Peyer's patch (tissue), 4 donors: ENCODE data around the gene TST. TPM values are rescaled to one million over a fixed set of nuclear protein-coding genes. Genes with fewer than 3 reads are reported as not detected.

Source experiments
- DNase-seq, 3 donors: peaks; one replicate each; pipeline ENCODE4 v3.0.0-alpha.2; 2017 to 2019
- H3K27ac ChIP-seq, 4 donors: fragments of 200-600 bp; sonication (generic); one replicate each; pipeline ENCODE4 v1.5.1; 2016 to 2019
- H3K27me3 ChIP-seq, 2 donors: fragments of 200-600 bp; sonication (generic); one replicate each; pipeline ENCODE4 v1.5.1; 2019
- H3K36me3 ChIP-seq, 3 donors: fragments of 200-600 bp; sonication (generic); one replicate each; pipeline ENCODE4 v1.5.1; 2016 to 2019
- H3K4me1 ChIP-seq, 4 donors: fragments of 200-600 bp; sonication (generic); one replicate each; pipeline ENCODE4 v1.5.1; 2016 to 2019
- H3K4me3 ChIP-seq, 4 donors: fragments of 200-600 bp; sonication (generic); 1 replicate in 3 of 4; 2 replicates in 1 of 4; pipeline ENCODE4 v1.5.1; 2016 to 2019; ENCODE audit warnings: mild to moderate bottlenecking in 1 of 4
- H3K9me3 ChIP-seq, 4 donors: fragments of 200-600 bp; sonication (generic); one replicate each; pipeline ENCODE4 v1.5.1; 2016 to 2019; ENCODE audit warnings: mild to moderate bottlenecking in 1 of 4
- POLR2A ChIP-seq, 2 donors: fragments of 450-650 bp; IDR thresholded peaks; one replicate each; pipeline ENCODE4 v1.5.1; 2017; ENCODE audit warnings: antibody characterized with exemption in 2 of 2, mild to moderate bottlenecking in 2 of 2, moderate library complexity in 2 of 2
- total RNA-seq, 4 donors: library from RNA; depleted of rRNA; stranded (reverse); fragments of >200 nt; gene quantifications; one replicate each; pipeline ENCODE4 v1.1.0, GENCODE V29; 2016
- TF ChIP-seq, protein P1 (sequence below), 6 experiments: fragments of 450-650 bp in 4 of 6; fragments of 200-600 bp in 2 of 6; sonication (generic) in 1 of 6; IDR thresholded peaks; one replicate each; pipeline ENCODE4 v1.5.1; 2017 to 2019; ENCODE audit warnings: antibody characterized with exemption in 6 of 6, mild to moderate bottlenecking in 3 of 6, moderate library complexity in 1 of 6

TST gene
- total RNA-seq, 4 donors from 2014 or later, result 93.3 to 485 (median 249) TPM

DNA sequence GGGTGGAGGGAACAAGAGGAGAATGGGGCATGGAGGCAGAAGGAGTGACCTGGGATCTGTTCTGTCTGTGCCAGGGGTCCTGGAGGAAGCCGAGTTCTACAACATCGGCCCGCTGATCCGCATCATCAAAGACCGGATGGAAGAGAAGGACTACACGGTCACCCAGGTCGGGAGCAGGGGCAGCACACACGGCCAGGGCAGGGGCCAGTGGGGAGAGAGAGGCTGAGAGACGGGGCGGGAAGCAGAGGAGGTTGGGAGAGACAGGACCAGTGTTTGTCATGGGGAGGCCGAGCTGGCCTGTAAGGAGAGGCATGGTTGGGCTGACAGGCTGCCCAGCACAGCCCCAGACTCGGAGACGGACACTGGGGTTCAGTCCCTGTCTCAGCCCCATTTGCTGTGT, 37.0 kb upstream of the TST start:
- DNase-seq, result no peak
- Histone ChIP-seq H3K27ac (no peak overlapping the region), H3K36me3 (peaks cover 0 to 17% (median 0%) of the 10 kb centered on the region in 3 donors), H3K4me1 (peaks cover 1 to 25% (median 7%) of the 10 kb centered on the region in 4 donors), H3K4me3 (no peak overlapping the region), H3K9me3 (no peaks in the 10 kb centered on the region), H3K27me3 (no peaks in the 10 kb centered on the region)
- no peak for TF ChIP-seq POLR2A (IDR thresholded peaks at IDR 0.05)
- TF ChIP-seq, protein P1, sequence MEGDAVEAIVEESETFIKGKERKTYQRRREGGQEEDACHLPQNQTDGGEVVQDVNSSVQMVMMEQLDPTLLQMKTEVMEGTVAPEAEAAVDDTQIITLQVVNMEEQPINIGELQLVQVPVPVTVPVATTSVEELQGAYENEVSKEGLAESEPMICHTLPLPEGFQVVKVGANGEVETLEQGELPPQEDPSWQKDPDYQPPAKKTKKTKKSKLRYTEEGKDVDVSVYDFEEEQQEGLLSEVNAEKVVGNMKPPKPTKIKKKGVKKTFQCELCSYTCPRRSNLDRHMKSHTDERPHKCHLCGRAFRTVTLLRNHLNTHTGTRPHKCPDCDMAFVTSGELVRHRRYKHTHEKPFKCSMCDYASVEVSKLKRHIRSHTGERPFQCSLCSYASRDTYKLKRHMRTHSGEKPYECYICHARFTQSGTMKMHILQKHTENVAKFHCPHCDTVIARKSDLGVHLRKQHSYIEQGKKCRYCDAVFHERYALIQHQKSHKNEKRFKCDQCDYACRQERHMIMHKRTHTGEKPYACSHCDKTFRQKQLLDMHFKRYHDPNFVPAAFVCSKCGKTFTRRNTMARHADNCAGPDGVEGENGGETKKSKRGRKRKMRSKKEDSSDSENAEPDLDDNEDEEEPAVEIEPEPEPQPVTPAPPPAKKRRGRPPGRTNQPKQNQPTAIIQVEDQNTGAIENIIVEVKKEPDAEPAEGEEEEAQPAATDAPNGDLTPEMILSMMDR (IDR thresholded peaks at IDR 0.05), result no peak

DNA sequence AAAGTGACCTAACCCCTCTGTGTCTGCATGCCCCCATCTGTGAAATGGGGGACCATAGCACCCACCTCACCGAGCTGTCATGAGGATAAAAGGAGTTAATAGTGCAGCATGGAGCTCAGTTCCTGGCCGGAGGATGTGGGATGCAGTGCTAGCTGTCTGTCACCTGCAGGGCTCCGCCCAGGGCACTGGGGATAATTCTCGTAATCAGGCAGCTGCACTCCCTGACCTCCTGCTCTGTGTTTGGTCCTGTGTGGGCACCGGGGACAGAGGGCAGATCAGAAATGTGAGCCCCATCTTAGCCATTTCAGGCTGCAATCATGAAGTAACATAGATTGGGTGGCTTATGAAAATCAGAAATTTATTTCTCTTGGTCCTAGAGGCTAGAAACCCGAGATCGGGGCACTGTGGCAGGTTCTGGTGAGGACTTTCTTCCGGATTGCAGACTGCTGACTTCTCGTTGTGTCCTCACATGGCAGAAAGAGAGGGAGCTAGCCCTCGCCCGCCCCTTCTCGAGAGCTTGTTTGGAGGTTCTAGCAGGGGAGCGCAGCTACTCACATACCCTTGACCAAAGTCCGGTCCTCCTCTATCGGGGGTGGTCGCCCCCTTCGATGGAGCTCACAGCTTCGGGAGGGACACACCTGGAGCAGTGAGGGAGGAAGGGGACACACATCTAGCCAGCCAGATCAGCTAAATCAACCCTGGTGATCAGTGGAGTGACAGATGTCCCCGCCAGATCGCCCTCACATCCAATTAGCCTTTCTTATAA, 35.5 kb upstream of the TST start:
- TF ChIP-seq POLR2A (IDR thresholded peaks at IDR 0.05), result no peak
- TF ChIP-seq, protein P1 (IDR thresholded peaks at IDR 0.05), result no peak
- Histone ChIP-seq H3K9me3 (no peaks in the 10 kb centered on the region), H3K4me3 (no peak overlapping the region), H3K27ac (no peak overlapping the region), H3K4me1 (peaks cover 6 to 32% (median 7%) of the 10 kb centered on the region in 4 donors), H3K36me3 (peaks cover 0 to 17% (median 0%) of the 10 kb centered on the region in 3 donors), H3K27me3 (no peaks in the 10 kb centered on the region)
- DNase-seq, result no peak

DNA sequence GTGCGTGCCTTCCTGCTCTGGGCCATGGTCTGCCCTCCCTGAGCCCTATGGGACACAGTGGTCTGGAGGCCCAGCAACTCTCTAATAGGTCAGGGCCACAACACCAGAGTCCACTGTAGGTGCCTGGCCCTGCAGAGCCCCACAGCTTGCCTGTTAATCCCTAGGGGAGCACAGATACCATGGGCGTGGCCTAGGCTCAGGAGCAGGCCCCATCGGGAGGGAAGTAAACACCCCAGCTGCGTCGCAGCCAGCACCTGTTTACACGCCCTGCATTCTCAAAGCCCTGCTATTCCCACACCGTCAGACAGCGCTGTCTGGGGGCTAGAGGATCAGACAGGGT, 34.8 kb upstream of the TST start:
- DNase-seq, result no peak
- Histone ChIP-seq H3K4me1 (peaks cover 6 to 32% (median 7%) of the 10 kb centered on the region in 4 donors), H3K4me3 (no peak overlapping the region), H3K27ac (peak overlapping the region in 1 of 4 donors; percentile 25), H3K9me3 (no peaks in the 10 kb centered on the region), H3K27me3 (no peaks in the 10 kb centered on the region), H3K36me3 (peaks cover 0 to 17% (median 0%) of the 10 kb centered on the region in 3 donors)
- TF ChIP-seq, protein P1 (IDR thresholded peaks at IDR 0.05), result no peak
- TF ChIP-seq POLR2A (IDR thresholded peaks at IDR 0.05), result no peak

DNA sequence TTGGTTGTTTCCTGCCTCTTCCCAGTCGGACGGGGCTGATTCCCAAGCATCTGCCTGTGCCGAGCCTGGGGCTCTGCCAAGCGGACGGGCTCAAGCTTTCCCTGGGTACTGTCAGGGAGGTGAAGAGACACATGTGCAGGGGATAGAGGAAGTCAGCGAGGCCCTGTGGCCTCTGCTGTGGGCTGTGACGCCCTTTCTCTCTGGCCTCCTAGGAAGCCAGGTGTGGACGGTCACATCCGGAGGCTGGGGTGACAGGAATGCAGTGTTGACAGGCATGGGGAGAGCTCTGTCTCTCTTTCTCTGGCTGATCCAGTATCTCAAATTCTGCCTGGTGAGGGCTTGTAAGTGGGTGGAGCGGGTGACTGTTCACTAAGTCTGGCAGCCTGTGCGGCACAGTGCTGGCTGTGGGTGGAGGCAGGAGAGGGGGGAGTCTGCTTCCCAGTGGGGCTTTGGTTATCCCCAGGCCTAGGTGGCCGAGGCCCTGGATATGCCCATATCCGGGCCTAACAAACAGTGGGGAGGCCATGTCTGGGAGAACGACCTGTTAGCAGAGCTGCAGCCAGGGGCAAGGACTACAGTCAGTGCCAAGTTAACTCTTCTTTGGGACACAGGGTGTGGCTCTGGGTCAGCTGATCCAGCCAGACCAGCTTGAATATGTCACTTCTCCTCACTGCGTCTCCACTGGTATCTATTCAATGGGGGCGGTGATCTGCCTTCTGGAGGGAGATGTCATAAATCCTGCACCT, 34.2 kb upstream of the TST start:
- H3K4me3 ChIP-seq, result no peak overlapping the region
- TF ChIP-seq, protein P1 (IDR thresholded peaks at IDR 0.05), result no peak
- peaks cover 6 to 32% (median 7%) of the 10 kb centered on the region in 4 donors for H3K4me1 ChIP-seq
- no peak for DNase-seq
- peaks cover 0 to 17% (median 0%) of the 10 kb centered on the region in 3 donors for H3K36me3 ChIP-seq
- no peaks in the 10 kb centered on the region for H3K9me3 ChIP-seq
- H3K27me3 ChIP-seq, result no peaks in the 10 kb centered on the region
- peak overlapping the region in 1 of 4 donors; percentile 25 for H3K27ac ChIP-seq

DNA sequence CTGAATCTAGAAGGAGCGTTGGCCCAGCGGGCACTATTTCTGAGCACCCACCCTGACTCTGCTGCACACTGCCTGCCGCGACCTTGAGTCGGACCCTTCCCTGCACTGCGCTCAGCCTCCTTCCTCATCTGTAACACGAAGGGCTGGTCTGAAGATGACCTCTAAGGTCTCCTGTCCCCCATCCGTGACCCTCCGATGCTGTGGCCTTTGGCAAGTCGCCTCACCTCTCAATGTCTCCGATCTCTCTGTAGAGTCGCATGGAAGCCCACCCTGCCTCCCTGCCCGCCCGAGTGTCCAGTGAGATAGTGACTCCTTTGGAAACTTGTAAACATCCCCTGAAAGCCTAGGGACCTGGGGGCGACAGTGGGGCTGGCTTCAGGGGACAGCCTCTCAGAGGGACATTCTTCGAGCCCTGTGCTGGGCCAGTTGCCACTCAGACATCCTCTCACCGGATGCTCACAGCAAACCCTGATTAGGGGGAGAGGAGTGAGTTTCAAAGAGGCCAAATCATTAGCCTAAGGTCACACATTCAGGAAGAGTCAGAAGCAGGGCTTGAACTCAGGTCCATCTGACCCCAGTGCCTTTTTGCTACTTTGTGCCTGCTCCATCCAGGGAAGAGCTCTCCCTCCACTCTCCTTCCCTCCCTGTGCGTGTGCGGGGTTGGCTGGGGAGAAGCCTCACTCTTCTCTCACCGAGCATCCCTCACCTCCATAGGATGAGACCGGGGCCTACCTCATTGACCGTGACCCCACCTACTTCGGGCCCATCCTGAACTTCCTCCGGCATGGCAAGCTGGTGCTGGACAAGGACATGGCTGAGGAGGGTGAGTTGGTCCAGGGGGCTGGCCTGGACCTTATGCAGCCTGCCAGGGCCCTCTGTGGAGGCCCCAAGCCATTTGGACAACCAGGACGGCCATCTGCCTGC, 33.4 kb upstream of the TST start:
- peaks cover 6 to 32% (median 7%) of the 10 kb centered on the region in 4 donors for H3K4me1 ChIP-seq
- peak overlapping the region; percentile 50 to 84 (median 70) for H3K4me3 ChIP-seq
- H3K9me3 ChIP-seq, result no peaks in the 10 kb centered on the region
- no peak for DNase-seq
- H3K27me3 ChIP-seq, result no peaks in the 10 kb centered on the region
- TF ChIP-seq, protein P1 (IDR thresholded peaks at IDR 0.05), result no peak
- no peak for TF ChIP-seq POLR2A (IDR thresholded peaks at IDR 0.05)
- peaks cover 0 to 11% (median 0%) of the 10 kb centered on the region in 3 donors for H3K36me3 ChIP-seq
- peak overlapping the region in 1 of 4 donors; percentile 61 for H3K27ac ChIP-seq
